Skeletal muscle tissue (tissue), 4 donors: Measurements from ENCODE around the gene KLHL29. TPM values are rescaled to one million over a fixed set of nuclear protein-coding genes. Genes with fewer than 3 reads are reported as not detected.

ENCODE experiments used
- H3K27ac ChIP-seq: one replicate; pipeline ENCODE4 v1.7.0; 2013; ENCODE audit warnings: mild to moderate bottlenecking, low read depth, low read length, inconsistent platforms
- H3K27me3 ChIP-seq, 3 donors: one replicate each; pipeline ENCODE4 v1.7.0; 2013; ENCODE audit warnings: low read length in 3 of 3; ENCODE audit not compliant: control insufficient read depth in 3 of 3, insufficient read depth in 3 of 3
- H3K36me3 ChIP-seq, 3 donors: one replicate each; pipeline ENCODE4 v1.7.0; 2013; ENCODE audit warnings: low read length in 3 of 3; ENCODE audit not compliant: control insufficient read depth in 3 of 3, insufficient read depth in 3 of 3
- H3K4me1 ChIP-seq, 3 donors: one replicate each; pipeline ENCODE4 v1.7.0; 2013; ENCODE audit warnings: low read length in 3 of 3, mild to moderate bottlenecking in 3 of 3; ENCODE audit not compliant: control insufficient read depth in 3 of 3, insufficient read depth in 3 of 3
- H3K4me3 ChIP-seq, 3 donors: one replicate each; pipeline ENCODE4 v1.7.0; 2013; ENCODE audit warnings: low read length in 3 of 3
- H3K9ac ChIP-seq, 3 donors: one replicate each; pipeline ENCODE4 v1.7.0; 2013; ENCODE audit warnings: low read length in 3 of 3, mild to moderate bottlenecking in 3 of 3, moderate library complexity in 2 of 3, low read depth in 1 of 3
- H3K9me3 ChIP-seq, 3 donors: one replicate each; pipeline ENCODE4 v1.7.0; 2013; ENCODE audit warnings: low read length in 3 of 3; ENCODE audit not compliant: control insufficient read depth in 3 of 3
- total RNA-seq: library from RNA; depleted of rRNA; stranded (reverse); fragments of >200 nt; gene quantifications from one replicate; pipeline ENCODE4 v1.2.3, GENCODE V29; 2014
- donor health status: Osteomylitis.

The KLHL29 gene
- total RNA-seq, 1 donor from 2014 or later: 3.7 TPM

DNA sequence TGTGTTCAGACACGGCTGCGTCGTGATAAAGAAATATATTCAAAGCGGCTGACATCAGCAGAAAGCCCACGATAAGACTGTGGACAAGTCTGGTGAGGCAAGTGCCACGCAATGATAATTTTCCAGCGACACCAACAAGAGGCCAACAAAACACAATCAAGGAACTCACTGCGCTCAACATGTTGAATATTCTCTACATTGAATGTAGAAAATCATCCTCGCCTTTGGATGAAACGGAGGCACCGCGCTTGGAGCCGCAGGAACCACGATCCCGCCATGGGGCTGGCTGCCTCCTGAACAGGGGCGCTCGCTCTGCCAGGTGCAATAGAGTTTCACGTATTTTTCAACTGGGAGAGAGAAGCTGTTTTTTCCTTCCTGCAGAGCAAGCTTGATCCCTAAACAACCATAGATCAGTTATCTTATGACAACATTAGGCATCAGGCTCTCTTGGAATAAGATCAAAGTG is 321.7 kb downstream of the KLHL29 start:
- no peak overlapping the region for H3K27ac ChIP-seq
- H3K27me3 ChIP-seq: no peaks in the 10 kb centered on the region

DNA sequence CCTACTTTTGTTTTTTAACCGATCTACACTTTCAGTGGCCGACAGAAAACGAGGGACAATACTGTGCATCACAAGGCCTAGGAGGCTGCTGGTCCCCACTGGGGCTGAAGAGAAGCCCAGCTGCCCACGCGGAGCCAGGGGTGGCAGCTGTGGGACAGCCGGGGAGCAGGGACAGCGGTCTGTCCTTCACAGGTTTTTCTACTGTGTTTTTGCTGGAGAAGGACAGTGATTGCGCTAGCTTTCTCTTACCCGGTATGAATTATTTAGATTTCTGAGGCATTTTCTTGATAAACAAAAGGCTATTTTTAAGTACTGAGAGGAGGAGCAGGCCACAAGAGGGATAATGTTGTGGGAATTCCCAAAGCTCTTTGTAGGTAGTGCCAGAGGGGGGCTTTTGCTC is 322.1 kb downstream of the KLHL29 start:
- Histone ChIP-seq H3K4me1 (peaks cover under 1 to 16% (median 4%) of the 10 kb centered on the region in 3 donors), H3K9ac (no peak overlapping the region), H3K36me3 (peaks cover 6 to 30% (median 13%) of the 10 kb centered on the region in 3 donors), H3K9me3 (no peaks in the 10 kb centered on the region), H3K4me3 (no peak overlapping the region), H3K27ac (no peak overlapping the region), H3K27me3 (no peaks in the 10 kb centered on the region)

More for the DNA sequence above, 321.7 kb downstream of the KLHL29 start:
- Histone ChIP-seq H3K9me3 (no peaks in the 10 kb centered on the region), H3K4me3 (no peak overlapping the region), H3K9ac (no peak overlapping the region), H3K4me1 (peaks cover 0 to 12% (median 4%) of the 10 kb centered on the region in 3 donors), H3K36me3 (peaks cover 6 to 30% (median 13%) of the 10 kb centered on the region in 3 donors)

DNA sequence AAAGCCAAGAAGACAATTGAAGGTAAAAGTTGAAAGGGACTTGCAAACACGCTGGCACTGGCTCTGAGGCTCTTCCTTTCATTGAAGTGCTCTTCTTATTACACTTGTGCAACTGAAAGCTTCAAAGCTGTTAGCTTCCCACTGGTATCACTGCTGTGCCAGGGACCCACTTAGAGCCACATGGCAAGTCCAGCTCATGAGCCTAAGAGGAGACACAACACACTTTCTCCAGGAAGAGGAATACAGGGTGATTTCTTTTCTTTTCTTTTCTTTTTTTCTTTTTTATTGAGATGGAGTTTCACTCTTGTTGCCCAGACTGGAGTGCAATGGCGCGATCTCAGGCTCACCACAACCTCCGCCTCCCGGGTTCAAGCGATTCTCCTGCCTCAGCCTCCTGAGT is 323.8 kb downstream of the KLHL29 start:
- no peak overlapping the region for H3K9ac ChIP-seq
- H3K36me3 ChIP-seq: peaks cover 6 to 22% (median 8%) of the 10 kb centered on the region in 3 donors

DNA sequence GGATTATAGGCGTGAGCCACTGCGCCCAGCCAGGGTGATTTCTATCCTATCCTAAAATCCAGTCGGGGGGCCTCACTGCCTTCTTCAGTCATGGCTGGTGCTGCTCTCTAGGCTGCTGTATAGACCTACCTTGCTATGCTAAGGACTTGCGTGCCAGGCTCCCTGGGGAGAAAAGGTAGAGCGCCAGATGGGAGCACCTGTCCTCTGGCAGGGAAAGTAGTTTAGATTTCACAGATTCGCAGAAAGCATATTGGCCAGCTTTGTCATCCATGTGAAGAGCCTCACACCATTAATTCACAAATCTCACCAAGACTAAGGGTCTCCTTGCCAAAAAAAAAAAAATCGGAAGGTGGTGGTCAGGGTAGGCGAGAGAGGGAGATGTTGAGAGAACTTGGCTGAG is 324.3 kb downstream of the KLHL29 start:
- Histone ChIP-seq H3K9me3 (no peaks in the 10 kb centered on the region), H3K27me3 (no peaks in the 10 kb centered on the region), H3K4me1 (peaks cover 4 to 20% (median 8%) of the 10 kb centered on the region in 3 donors), H3K9ac (no peak overlapping the region), H3K27ac (no peak overlapping the region), H3K36me3 (peaks cover 6 to 20% (median 8%) of the 10 kb centered on the region in 3 donors), H3K4me3 (no peak overlapping the region)

More for the DNA sequence above, 323.8 kb downstream of the KLHL29 start:
- peaks cover 4 to 20% (median 8%) of the 10 kb centered on the region in 3 donors for H3K4me1 ChIP-seq
- no peak overlapping the region for H3K4me3 ChIP-seq
- H3K27me3 ChIP-seq: no peaks in the 10 kb centered on the region
- H3K9me3 ChIP-seq: no peaks in the 10 kb centered on the region
- no peak overlapping the region for H3K27ac ChIP-seq

DNA sequence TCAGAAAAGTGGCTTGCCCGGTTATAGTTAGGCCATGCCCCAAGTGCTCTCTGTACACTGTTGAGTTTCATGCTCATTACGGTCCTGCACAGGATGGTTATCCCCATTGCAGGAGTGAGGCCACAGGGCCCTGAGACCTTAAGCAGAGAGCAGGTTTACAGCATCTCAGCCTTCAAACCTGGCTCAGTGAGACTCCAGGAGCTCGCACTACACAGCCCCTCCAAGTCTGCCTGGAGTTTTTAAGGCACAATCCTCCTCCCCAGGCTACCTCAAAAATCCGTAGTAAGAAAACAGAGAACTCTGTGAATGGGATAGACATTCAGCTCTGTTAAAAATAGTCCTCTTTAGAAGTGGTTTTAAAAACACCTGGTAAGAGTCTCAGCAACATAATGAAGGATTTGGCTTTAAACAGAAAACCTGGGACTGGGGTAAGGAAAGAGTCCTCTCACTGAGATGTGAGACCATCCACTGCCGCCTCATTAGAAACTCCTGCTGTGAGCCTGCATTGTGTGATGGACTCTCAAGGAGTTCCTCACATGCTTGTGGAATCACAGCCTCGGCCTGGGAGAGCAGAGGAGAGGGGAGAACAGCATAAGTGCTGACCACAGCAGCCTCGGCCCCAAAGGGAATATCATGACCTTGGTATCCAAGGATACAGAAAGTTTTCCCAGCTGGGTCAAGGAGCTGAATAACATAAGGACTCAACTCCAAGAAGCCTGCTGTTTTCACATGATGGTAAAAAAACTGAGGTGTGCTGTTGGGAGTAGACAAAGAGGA is 327.2 kb downstream of the KLHL29 start:
- Histone ChIP-seq H3K9ac (no peak overlapping the region), H3K36me3 (peaks cover 0 to 8% (median 6%) of the 10 kb centered on the region in 3 donors), H3K4me3 (no peak overlapping the region), H3K9me3 (no peaks in the 10 kb centered on the region), H3K27ac (no peak overlapping the region), H3K4me1 (peaks cover 0 to 8% (median 8%) of the 10 kb centered on the region in 3 donors), H3K27me3 (no peaks in the 10 kb centered on the region)

DNA sequence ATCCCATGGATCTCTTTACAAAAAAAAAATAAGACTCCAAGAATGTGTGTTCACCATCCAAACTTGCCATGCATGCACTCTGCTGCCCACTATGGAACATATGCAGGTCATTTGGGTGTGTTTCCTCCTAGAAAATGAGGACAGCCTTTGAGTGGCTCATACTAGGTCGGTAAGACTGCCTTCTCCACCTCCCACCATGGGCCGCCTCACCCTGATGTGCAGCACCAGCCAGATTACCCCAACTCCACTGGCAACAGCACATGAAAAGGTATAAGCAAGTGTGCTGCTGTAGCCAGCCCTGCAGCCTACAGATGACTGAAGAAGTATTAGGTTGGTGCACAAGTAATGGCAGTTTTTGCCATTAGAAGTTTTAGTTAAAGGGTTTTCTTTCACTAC is 327.8 kb downstream of the KLHL29 start:
- H3K27me3 ChIP-seq: no peaks in the 10 kb centered on the region
- no peaks in the 10 kb centered on the region for H3K9me3 ChIP-seq
- H3K9ac ChIP-seq: no peak overlapping the region
- H3K4me1 ChIP-seq: peaks cover 0 to 8% (median 8%) of the 10 kb centered on the region in 3 donors
- H3K27ac ChIP-seq: no peak overlapping the region
- peaks cover 0 to 6% (median 2%) of the 10 kb centered on the region in 3 donors for H3K36me3 ChIP-seq
- no peak overlapping the region for H3K4me3 ChIP-seq

DNA sequence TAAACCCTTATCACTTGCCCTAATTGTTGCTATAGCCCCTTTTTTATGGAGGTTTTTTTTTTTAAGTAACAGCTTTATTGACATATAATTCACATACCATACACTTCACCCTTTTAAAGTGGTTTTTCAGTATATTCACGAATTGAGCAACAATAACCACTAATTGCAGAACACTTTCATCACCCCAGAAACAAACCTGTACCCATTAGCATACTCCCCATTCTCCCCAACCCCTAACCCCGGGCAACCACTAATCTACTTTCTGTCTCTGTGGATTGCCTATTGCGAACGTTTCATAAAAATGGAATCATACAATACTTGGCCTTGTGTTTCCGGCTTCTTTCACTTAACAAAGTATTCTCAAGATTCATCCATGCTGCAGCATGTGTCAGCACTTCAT is 328.4 kb downstream of the KLHL29 start:
- peaks cover 0 to 4% (median 2%) of the 10 kb centered on the region in 3 donors for H3K36me3 ChIP-seq
- H3K27me3 ChIP-seq: no peaks in the 10 kb centered on the region
- H3K9ac ChIP-seq: no peak overlapping the region
- H3K4me1 ChIP-seq: peaks cover 0 to 8% (median 8%) of the 10 kb centered on the region in 3 donors
- H3K4me3 ChIP-seq: no peak overlapping the region
- H3K27ac ChIP-seq: no peak overlapping the region
- no peaks in the 10 kb centered on the region for H3K9me3 ChIP-seq

DNA sequence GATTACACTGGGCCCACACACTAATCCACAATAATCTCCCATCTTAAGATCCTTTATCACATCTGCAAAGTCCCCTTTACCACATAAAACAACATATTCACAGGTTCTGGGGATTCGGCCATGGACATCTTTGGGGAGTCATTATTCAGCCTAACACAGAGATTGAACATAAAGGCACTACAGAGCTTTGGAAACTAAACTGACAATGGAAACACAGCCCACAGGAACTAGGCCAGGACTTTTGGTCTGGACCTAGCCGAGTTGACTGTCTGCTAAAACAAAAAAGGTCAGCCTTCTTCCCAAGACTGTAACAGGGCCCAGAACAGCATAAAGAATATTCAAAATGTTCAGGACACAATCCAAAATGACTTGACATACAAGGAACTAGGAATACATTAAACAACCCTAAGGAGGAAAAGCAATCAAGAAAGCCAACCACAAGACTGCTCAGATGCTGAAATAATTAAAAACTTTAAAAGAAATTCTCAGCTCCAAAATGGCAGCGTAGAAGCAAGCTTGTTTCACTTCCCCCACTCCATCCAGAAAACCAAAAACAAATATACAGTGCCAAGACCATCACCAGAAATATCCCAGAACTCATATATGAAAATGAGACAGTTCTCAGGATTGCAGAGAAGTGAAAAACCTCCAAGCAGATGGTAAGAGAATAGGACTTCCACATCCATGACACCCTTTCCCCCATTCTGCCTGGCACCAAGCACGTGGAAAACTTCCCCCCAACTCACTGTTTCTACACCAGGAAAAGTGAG is 334.1 kb downstream of the KLHL29 start:
- no peak overlapping the region for H3K27ac ChIP-seq
- H3K9me3 ChIP-seq: peaks cover 0 to 3% (median 2%) of the 10 kb centered on the region in 3 donors
- H3K36me3 ChIP-seq: no peaks in the 10 kb centered on the region
- peaks cover 0 to 9% (median 8%) of the 10 kb centered on the region in 3 donors for H3K4me1 ChIP-seq
- H3K4me3 ChIP-seq: no peak overlapping the region
- H3K9ac ChIP-seq: no peak overlapping the region
- H3K27me3 ChIP-seq: no peaks in the 10 kb centered on the region

DNA sequence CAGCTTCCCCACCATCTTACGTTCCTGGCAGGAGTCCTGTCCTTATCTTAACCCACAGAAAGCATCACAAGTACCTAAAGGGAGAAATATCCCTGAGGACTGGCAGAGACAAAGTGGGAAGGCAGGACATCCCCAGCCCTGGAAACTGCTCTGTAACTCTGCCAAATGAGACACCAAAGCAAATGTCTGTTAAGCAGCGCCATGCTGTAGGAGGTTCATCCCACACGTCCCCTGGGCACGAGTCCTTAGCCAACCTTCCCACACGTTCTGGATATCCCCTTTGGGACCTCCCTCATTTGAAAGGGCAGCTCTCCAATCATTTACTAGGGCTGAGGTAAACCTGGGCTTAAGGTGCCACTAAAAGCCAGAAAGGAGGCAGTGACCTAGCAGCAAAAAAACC is 334.7 kb downstream of the KLHL29 start:
- Histone ChIP-seq H3K4me1 (peaks cover 0 to 9% (median 8%) of the 10 kb centered on the region in 3 donors), H3K36me3 (no peaks in the 10 kb centered on the region), H3K27ac (no peak overlapping the region), H3K9ac (no peak overlapping the region), H3K9me3 (peaks cover 0 to 3% (median 2%) of the 10 kb centered on the region in 3 donors), H3K27me3 (no peaks in the 10 kb centered on the region), H3K4me3 (no peak overlapping the region)
